Neural cell (in vitro differentiated cells): ENCODE results near the gene NDEL1. TPM values are rescaled to one million over a fixed set of nuclear protein-coding genes. Genes with fewer than 3 reads are reported as not detected.

ENCODE experiments used
- H2AFZ ChIP-seq: fragments of 200-600, 300-800 bp; sonication (generic), shearing (Covaris generic); 2 replicates; pipeline ENCODE4 v1.6.0; 2014; ENCODE audit warnings: low read depth, mild to moderate bottlenecking, antibody characterized with exemption, low read length, moderate library complexity
- H3F3A ChIP-seq: fragments of 200-600 bp; shearing (Covaris generic); 2 replicates; pipeline ENCODE4 v1.6.1; 2016; ENCODE audit warnings: mild to moderate bottlenecking, moderate library complexity, mixed read lengths, antibody characterized with exemption, low read length; ENCODE audit not compliant: insufficient read depth, poor library complexity, severe bottlenecking
- H3K27ac ChIP-seq: fragments of 200-600, 300-800 bp; sonication (generic), shearing (Covaris generic); 2 replicates; pipeline ENCODE4 v1.5.1; 2014; ENCODE audit warnings: mild to moderate bottlenecking, low read length, moderate library complexity
- H3K27me3 ChIP-seq: fragments of 300-800, 200-600 bp; sonication (generic), shearing (Covaris generic); 2 replicates; pipeline ENCODE4 v1.6.0; 2014; ENCODE audit warnings: mild to moderate bottlenecking, low read depth, low read length, moderate library complexity; ENCODE audit not compliant: insufficient read depth
- H3K36me3 ChIP-seq: fragments of 300-800, 200-600 bp; sonication (generic), shearing (Covaris generic); 2 replicates; pipeline ENCODE4 v1.5.1; 2014; ENCODE audit warnings: mild to moderate bottlenecking, antibody characterized with exemption, low read length, moderate library complexity; ENCODE audit not compliant: insufficient read depth
- H3K4me2 ChIP-seq: fragments of 300-800, 200-600 bp; sonication (generic), shearing (Covaris generic); 2 replicates; pipeline ENCODE4 v1.6.0; 2014; ENCODE audit warnings: mild to moderate bottlenecking, low read length
- H3K4me3 ChIP-seq: fragments of 300-800, 200-600 bp; sonication (generic), shearing (Covaris generic); 2 replicates; pipeline ENCODE4 v1.5.1; 2014; ENCODE audit warnings: mild to moderate bottlenecking, low read length, moderate library complexity
- H3K79me2 ChIP-seq: fragments of 200-600 bp; shearing (Covaris generic); replicated peaks from 2 replicates; pipeline ENCODE4 v1.6.0; 2014; ENCODE audit warnings: mild to moderate bottlenecking, low read length, moderate library complexity; ENCODE audit not compliant: insufficient read depth
- H3K9ac ChIP-seq: fragments of 300-800, 200-600 bp; sonication (generic), shearing (Covaris generic); 2 replicates; pipeline ENCODE4 v1.6.1; 2016; ENCODE audit warnings: mild to moderate bottlenecking, low read length, mixed read lengths
- H3K9me2 ChIP-seq: fragments of 200-600 bp; shearing (Covaris generic); 2 replicates; pipeline ENCODE4 v1.6.1; 2016; ENCODE audit warnings: mild to moderate bottlenecking, low read length, mixed read lengths; ENCODE audit not compliant: insufficient read depth
- H3K9me3 ChIP-seq: fragments of 200-600, 300-800 bp; sonication (generic), shearing (Covaris generic); 2 replicates; pipeline ENCODE4 v1.6.1; 2016; ENCODE audit warnings: mild to moderate bottlenecking, mixed run types, low read length, moderate library complexity, mixed read lengths
- H4K20me1 ChIP-seq: fragments of 200-600 bp; shearing (Covaris generic); 2 replicates; pipeline ENCODE4 v1.6.1; 2016; ENCODE audit warnings: mild to moderate bottlenecking, mixed run types; ENCODE audit not compliant: insufficient read depth
- CTCF ChIP-seq: fragments of 450-650 bp; IDR thresholded peaks from 2 replicates; pipeline ENCODE4 v1.5.1; 2014; ENCODE audit warnings: antibody characterized with exemption, mild to moderate bottlenecking, moderate library complexity; ENCODE audit not compliant: poor library complexity, severe bottlenecking
- EP300 ChIP-seq: fragments of 450-650 bp; conservative IDR thresholded peaks from 2 replicates; pipeline ENCODE4 v1.6.1; 2014; ENCODE audit warnings: antibody characterized with exemption, mild to moderate bottlenecking, moderate library complexity; ENCODE audit not compliant: poor library complexity, severe bottlenecking
- EZH2 ChIP-seq: fragments of 200-600, 300-800 bp; shearing (Covaris generic), sonication (generic); IDR thresholded peaks from 2 replicates; pipeline ENCODE4 v1.6.1; 2014; ENCODE audit warnings: antibody characterized with exemption, low read length, borderline replicate concordance, mild to moderate bottlenecking; ENCODE audit not compliant: insufficient read depth, poor library complexity, severe bottlenecking
- MXI1 ChIP-seq: fragments of 450-650 bp; conservative IDR thresholded peaks from 2 replicates; pipeline ENCODE4 v1.6.1; 2014; ENCODE audit warnings: antibody characterized with exemption, mild to moderate bottlenecking; ENCODE audit not compliant: poor library complexity, severe bottlenecking
- POLR2AphosphoS5 ChIP-seq: IDR thresholded peaks from 2 replicates; pipeline ENCODE4 v1.6.1; 2012
- RAD21 ChIP-seq: fragments of 450-650 bp; conservative IDR thresholded peaks from 2 replicates; pipeline ENCODE4 v1.6.1; 2014; ENCODE audit warnings: antibody characterized with exemption, mild to moderate bottlenecking, moderate library complexity
- REST ChIP-seq: IDR thresholded peaks from 2 replicates; pipeline ENCODE4 v1.6.1; 2012; ENCODE audit warnings: borderline replicate concordance
- SMC3 ChIP-seq: fragments of 450-650 bp; conservative IDR thresholded peaks from 2 replicates; pipeline ENCODE4 v1.6.1; 2014; ENCODE audit warnings: antibody characterized with exemption, mild to moderate bottlenecking, moderate library complexity; ENCODE audit not compliant: poor library complexity
- TAF1 ChIP-seq: IDR thresholded peaks from 2 replicates; pipeline ENCODE4 v1.6.1; 2012; ENCODE audit warnings: low read depth
- polyA plus RNA-seq: library from polyadenylated mRNA; depleted of rRNA; stranded (reverse); fragments of >200 nt; gene quantifications from 2 replicates; pipeline ENCODE4 v1.2.3, GENCODE V29; 2014

The NDEL1 gene
- polyA plus RNA-seq, 1 donor from 2014 or later, result 25.7 TPM

GRCh38 chr17:8499614-8500013, 63.9 kb downstream of the NDEL1 start:
- Histone ChIP-seq H3K79me2 (no peaks in the 10 kb centered on the region), H3K36me3 (peaks cover 12% of the 10 kb centered on the region)

GRCh38 chr17:8500609-8501008, 64.9 kb downstream of the NDEL1 start:
- H3K9me3 ChIP-seq, result no peaks in the 10 kb centered on the region
- H3K79me2 ChIP-seq, result no peaks in the 10 kb centered on the region
- no peak overlapping the region for H2AFZ ChIP-seq
- H3K9me2 ChIP-seq, result no peaks in the 10 kb centered on the region
- no peak overlapping the region for H3K4me2 ChIP-seq
- H4K20me1 ChIP-seq, result no peaks in the 10 kb centered on the region
- H3K27me3 ChIP-seq, result no peaks in the 10 kb centered on the region
- no peak overlapping the region for H3K27ac ChIP-seq
- peaks cover 15% of the 10 kb centered on the region for H3K36me3 ChIP-seq
- no peak overlapping the region for H3K4me3 ChIP-seq
- H3K9ac ChIP-seq, result no peak overlapping the region
- H3F3A ChIP-seq, result no peaks in the 10 kb centered on the region
- TF ChIP-seq RAD21 (no peak), MXI1 (no peak), CTCF (no peak), SMC3 (no peak), REST (no peak), TAF1 (no peak), EP300 (no peak)

More at GRCh38 chr17:8499614-8500013, 63.9 kb downstream of the NDEL1 start:
- no peaks in the 10 kb centered on the region for H3K27me3 ChIP-seq
- H3K4me3 ChIP-seq, result no peak overlapping the region
- H3K9me3 ChIP-seq, result no peaks in the 10 kb centered on the region
- H3K9me2 ChIP-seq, result no peaks in the 10 kb centered on the region
- no peak overlapping the region for H3K4me2 ChIP-seq
- no peak overlapping the region for H3K9ac ChIP-seq
- H3F3A ChIP-seq, result no peaks in the 10 kb centered on the region
- TF ChIP-seq POLR2AphosphoS5 (no peak), MXI1 (no peak), TAF1 (no peak), EZH2 (no peak), REST (no peak), RAD21 (no peak), CTCF (no peak), EP300 (no peak), SMC3 (no peak)
- no peaks in the 10 kb centered on the region for H4K20me1 ChIP-seq
- no peak overlapping the region for H2AFZ ChIP-seq
- no peak overlapping the region for H3K27ac ChIP-seq
